Ecto neural progenitor cell (in vitro differentiated cells): ENCODE measurements around the gene IQUB.
"Not testable (repeated sequence)": the region's sequence is repeated elsewhere in the genome, so short reads cannot be mapped to it uniquely, and the experiment has no call there.

Experiments
- DNase-seq: peaks from one replicate; pipeline ENCODE4 v3.0.0-alpha.2; 2018; ENCODE audit warnings: low spot score

Gene IQUB

DNA sequence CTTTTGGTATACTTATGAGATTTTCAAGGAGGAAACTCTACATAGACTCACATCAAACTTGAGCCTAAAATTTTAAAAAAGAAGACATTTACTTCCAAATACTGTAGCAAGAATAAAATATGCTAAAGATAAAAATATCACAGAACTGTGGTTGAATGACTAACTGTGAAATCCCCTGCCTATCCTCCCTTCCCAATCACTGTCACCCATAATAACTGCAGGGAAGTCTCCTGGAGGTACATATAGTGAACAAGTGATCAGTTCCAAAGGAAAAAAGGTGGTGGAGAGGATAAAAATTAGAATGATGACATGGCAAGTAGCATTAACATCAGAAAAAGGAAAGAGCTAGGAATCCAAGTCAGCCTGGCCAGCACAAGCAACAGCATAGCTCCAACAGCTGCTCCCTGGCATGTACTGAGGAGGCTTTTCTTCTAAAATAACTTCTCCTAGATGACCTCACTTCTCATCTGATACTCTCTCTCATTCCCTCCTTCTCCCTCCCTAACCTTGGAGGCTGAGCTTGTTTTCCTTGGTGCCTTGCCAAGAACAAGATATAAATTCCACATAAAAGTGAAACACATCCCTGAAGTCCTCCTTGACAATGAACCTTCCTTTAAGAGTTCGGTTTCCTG is 124.0 kb downstream of the IQUB start:
- DNase-seq: no peak

GRCh38 chr7:123407951-123408350 is 126.4 kb downstream of the IQUB start:
- DNase-seq: not testable (repeated sequence)
